AML-193 (cell line): Measurements from ENCODE around the gene ODF2.
"Not testable (repeated sequence)": the region's sequence is repeated elsewhere in the genome, so short reads cannot be mapped to it uniquely, and the experiment has no call there.

Experiments used
- DNase-seq, 2 experiments: peaks; one replicate each; lab custom pipeline; 2025; lab: John Stamatoyannopoulos, UW

Gene ODF2

GRCh38 chr9:128484686-128485413 lies 29.0 kb downstream of the ODF2 start:
- DNase-seq, result no peak

GRCh38 chr9:128485414-128485855 lies 29.6 kb downstream of the ODF2 start:
- no peak for DNase-seq

DNA sequence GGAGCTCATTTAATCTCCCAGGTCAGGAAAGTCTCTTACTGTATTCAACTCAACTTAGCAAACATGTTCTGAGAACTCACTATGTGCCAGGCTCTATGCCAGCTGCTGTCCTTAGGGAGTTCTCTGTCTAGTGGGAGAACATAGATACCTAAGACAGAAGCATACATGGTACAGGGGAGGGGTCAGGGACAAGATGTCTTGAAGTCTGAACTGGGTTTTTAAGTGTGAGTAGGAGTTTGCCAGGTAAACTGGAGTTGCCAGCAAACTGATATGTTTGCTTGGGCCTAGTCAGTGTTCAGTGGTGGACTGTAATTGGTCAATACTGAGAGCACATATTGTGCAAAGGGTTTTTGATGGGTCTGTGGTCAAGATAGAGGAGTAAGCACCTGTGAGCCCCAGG lies 30.4 kb downstream of the ODF2 start:
- DNase-seq, result no peak

DNA sequence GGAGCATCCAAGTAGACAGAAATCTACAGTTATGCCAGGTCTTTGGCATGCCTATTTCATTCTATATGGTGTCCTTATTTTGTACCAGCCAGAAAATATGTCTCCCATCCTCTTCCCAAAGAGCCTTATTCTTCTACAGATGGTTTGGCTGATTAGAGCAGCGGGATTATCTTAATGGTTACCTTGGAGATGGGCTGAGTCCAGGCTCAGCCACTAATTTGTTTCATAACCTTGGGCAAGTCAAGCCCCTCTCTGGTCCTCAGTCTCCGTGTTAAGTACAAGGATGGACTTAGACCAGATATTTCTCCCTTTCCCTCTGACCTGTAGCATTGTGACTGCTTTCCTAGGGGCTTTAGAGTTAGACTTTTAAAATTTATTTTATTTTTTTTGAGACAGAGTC lies 37.6 kb downstream of the ODF2 start:
- no peak for DNase-seq

GRCh38 chr9:128494108-128494745 lies 38.4 kb downstream of the ODF2 start:
- DNase-seq, result no peak

DNA sequence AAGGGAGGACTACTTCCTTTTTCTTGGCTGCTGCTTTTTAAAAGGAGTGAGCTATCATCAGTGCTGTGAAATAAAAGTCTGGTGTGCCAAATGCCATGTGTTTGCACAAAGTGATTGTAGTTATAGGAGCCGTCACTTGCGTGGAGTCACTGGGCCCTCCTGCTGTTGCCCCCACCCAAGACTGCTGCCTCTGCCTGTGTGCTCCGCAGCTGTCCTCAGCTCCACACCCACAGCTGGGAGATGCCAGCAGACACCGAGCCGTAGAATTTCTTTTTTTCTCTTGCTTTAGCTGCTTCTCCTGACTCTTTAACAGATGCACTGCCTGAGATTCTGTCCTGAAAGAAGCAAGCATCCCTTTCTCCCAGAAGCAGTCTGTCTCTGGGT lies 38.9 kb downstream of the ODF2 start:
- DNase-seq, result no peak

- no peak for DNase-seq
Measured at GRCh38 chr9:128495296-128495695, 39.5 kb downstream of the ODF2 start.

DNA sequence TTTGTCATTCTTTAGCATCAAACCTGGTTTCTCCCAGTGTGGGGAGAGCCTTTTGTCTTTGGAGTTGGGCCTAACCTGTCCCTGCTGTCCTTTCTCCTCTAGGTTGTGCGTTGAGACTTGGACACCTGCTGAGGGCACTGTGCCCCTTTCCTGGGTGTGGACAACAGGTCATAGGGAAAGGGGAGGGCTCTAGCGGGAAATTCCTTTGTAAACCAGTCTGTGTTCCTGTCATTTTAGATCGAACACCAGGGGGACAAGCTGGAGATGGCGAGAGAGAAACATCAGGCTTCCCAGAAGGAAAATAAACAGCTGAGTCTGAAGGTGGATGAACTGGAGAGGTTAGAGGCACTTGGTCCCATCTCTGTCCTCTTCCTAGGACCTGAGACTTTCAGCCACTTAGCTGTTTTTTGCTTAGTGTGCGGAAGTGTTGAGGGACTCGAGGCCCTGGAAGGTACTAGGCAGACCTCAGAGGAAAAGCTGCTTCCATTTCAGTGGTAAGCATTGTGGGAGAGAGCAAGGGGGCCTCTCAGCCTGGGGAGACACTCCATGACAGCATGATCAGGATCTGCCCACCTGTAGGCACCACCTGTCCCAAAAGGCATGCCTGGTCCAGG lies 40.1 kb downstream of the ODF2 start:
- no peak for DNase-seq

DNA sequence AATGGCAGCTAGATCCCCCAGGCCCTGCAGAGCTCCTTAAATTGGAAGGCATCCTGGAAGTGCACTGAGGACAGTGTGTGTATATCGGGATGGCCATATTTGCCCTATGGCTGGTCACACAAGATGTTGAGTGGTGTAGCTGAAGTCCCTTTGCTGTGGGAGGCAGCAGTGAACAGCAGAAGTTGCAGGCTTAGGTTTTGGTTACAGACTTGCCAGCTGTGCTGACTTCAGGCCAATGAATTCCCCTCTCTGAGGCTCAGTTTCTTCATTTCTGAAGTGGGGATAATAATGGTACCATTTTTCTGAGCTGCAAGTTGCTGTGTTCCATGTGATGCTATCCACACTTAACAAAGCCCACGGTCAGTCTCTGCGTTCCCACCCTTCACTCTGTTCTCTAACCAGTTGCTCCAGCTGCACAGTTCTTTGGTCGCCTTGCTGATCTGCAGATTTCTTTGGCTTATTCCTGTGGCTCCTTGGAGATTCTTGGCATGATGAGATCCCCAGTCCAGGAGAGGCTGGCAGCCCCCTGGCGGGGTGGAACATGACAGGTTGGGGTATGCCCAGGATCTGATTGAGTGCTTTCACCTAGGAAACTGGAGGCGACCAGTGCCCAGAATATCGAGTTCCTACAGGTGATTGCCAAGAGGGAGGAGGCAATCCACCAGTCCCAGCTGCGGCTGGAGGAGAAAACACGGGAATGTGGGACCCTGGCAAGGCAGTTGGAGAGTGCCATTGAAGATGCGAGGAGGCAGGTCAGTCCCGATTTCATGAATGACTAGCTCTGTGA lies 42.2 kb downstream of the ODF2 start:
- no peak for DNase-seq

DNA sequence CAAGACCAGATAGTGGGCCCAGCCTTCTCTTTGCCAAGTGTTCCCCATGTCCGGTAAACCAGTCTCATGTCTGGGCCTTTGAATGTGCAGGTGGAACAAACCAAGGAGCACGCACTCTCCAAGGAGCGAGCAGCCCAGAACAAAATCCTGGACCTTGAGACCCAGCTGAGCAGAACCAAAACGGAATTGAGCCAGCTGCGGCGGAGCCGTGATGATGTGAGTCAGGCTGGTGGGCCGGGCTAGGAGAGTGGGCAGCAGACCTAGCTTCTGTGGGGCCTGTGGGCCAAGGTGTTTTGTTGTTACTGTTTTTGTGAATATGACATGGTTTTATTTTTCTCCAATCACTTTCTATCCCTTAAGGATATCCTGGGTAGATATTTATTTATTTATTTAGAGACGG lies 43.1 kb downstream of the ODF2 start:
- DNase-seq, result no peak

GRCh38 chr9:128499920-128500319 lies 44.1 kb downstream of the ODF2 start:
- DNase-seq, result no peak

- not testable (repeated sequence) for DNase-seq
Measured at GRCh38 chr9:128503415-128503825, 47.6 kb downstream of the ODF2 start.

DNA sequence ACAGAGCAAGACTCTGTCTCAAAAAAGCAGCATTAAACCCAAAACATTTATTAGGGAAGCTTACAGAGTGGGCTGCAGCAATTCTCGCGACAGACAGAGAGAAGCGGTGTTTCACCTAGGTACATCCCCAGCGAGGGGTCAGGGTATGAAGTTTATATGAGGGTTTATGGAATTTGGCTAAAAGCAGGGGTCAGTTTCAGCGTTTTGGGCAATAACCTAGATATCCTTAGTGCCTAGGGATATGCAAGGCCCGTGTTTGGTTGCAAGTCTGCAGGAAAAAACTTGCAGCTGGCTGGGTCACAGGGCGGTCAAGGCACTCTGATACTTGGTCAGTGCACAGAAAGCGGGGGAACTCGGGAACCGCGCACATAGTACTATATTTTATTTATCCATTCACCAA lies 48.1 kb downstream of the ODF2 start:
- DNase-seq, result no peak

- DNase-seq, result peak; percentile 81 to 86
Measured at GRCh38 chr9:128504485-128505413, 48.9 kb downstream of the ODF2 start, which contains the start of gene GLE1. Gene GLE1 (plus strand): TSS chr9:128504719. CDS start chr9:128504806, 87 bp downstream.

DNA sequence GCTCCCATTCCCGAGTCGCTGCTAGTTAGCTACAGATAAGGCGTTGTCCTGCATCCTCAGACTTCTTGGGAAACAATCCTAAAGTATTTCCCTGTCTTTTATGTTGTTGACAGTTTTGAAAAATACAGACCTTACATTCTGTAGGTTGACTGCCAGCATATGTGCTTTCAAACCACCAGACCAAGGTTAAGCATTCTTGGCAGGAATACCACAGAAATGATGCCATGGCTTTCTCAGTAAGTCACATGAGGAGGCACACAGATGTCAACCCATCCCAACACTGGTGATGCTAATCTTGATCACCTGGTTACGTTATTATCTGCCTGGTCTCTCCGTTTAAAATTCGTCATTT lies 49.6 kb downstream of the ODF2 start:
- DNase-seq, result no peak

DNA sequence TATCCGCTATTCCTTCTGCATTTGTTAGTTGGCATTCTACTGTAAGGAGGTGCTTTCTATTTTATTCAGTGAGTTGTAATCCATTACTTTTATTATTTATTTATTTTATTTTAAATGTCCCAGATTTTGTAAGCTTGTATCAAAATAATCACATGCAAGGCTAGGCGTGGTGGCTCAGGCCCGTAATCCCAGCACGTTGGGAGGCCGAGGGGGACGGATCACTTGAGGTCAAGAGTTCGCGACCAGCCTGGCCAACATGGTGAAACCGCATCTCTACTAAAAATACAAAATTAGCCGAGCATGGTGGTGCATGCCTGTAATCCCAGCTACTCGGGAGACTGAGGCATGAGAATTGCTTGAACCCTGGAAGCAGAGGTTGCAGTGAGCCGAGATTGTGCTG lies 50.1 kb downstream of the ODF2 start:
- not testable (repeated sequence) for DNase-seq

DNA sequence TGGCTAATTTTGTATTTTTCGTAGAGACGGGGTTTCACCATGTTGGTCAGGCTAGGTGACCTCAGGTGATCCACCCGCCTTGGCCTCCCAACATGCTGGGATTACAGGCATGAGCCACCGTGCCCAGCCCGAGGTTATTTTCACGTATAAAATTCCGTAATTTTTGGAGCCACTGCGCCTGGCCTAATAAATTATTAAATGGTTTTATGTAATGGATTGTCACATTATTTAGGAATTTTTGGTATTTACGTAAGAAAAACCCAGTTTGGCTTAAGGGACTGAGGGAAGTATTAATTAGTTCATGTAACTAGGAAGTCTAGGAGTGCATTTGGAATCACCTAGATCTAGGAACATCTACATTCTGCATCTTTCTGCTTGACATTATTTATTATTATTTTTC lies 57.0 kb downstream of the ODF2 start:
- no peak for DNase-seq

GRCh38 chr9:128521956-128522355 lies 66.2 kb downstream of the ODF2 start:
- no peak for DNase-seq

- DNase-seq, result no peak
Measured at GRCh38 chr9:128523199-128523925, 67.6 kb downstream of the ODF2 start.

GRCh38 chr9:128526720-128527119 lies 70.9 kb downstream of the ODF2 start:
- no peak for DNase-seq
